Nephron (organoid): Measurements from ENCODE around the gene NPR3.
A peak's percentile ranks its signal among the peaks of the same experiment; 100 is the strongest.

Source experiments
- H3K27ac Mint-ChIP-seq, 3 experiments: 2 replicates each; pipeline ENCODE4 v1.8.0; 2020; ENCODE audit warnings: mixed read lengths in 3 of 3, mild to moderate bottlenecking in 2 of 3, moderate library complexity in 1 of 3
- H3K27me3 Mint-ChIP-seq: 2 replicates; pipeline ENCODE4 v1.8.0; 2021; ENCODE audit warnings: low read depth, mild to moderate bottlenecking, moderate library complexity, mixed read lengths
- H3K36me3 Mint-ChIP-seq: 2 replicates; pipeline ENCODE4 v1.8.0; 2020; ENCODE audit warnings: low read depth, mixed read lengths
- H3K4me1 Mint-ChIP-seq: 2 replicates; pipeline ENCODE4 v1.8.0; 2020; ENCODE audit warnings: mixed read lengths
- H3K4me3 Mint-ChIP-seq, 3 experiments: 2 replicates each; pipeline ENCODE4 v1.8.0; 2020; ENCODE audit warnings: mild to moderate bottlenecking in 3 of 3, mixed read lengths in 3 of 3, moderate library complexity in 2 of 3
- H3K9me3 Mint-ChIP-seq: 2 replicates; pipeline ENCODE4 v1.8.0; 2020; ENCODE audit warnings: mixed read lengths
- TF ChIP-seq, protein P1 (sequence below), 3 experiments: fragments of 200-600 bp; sonication (generic); IDR thresholded peaks; one replicate each; pipeline ENCODE4 v1.5.0; 2021; ENCODE audit warnings: antibody characterized with exemption in 3 of 3; ENCODE audit not compliant: unreplicated experiment in 3 of 3

Gene NPR3

DNA sequence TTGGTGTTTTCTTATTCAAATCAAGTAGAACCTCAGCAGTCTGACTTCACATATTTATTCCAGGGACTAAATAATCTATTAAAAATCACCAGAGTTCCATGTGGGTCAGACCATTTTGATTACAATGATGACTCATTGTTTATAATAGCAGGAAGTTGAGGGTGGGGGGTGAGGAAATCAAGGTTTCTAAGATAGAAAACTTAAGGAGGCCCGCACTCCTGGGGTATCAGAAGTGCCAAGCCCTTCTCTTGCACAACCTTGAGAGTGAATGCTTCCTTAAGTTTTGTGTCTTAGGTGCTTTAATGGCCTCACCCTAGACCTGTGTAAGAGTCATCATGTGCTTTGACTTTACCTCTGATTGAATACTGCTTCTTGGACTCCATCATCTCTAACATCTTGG lies 31.9 kb upstream of the NPR3 start:
- Mint-ChIP-seq H3K27ac (no peak overlapping the region), H3K27me3 (no peaks in the 10 kb centered on the region), H3K4me3 (no peak overlapping the region), H3K4me1 (no peaks in the 10 kb centered on the region), H3K9me3 (peaks cover 20% of the 10 kb centered on the region), H3K36me3 (no peaks in the 10 kb centered on the region)
- TF ChIP-seq, protein P1, sequence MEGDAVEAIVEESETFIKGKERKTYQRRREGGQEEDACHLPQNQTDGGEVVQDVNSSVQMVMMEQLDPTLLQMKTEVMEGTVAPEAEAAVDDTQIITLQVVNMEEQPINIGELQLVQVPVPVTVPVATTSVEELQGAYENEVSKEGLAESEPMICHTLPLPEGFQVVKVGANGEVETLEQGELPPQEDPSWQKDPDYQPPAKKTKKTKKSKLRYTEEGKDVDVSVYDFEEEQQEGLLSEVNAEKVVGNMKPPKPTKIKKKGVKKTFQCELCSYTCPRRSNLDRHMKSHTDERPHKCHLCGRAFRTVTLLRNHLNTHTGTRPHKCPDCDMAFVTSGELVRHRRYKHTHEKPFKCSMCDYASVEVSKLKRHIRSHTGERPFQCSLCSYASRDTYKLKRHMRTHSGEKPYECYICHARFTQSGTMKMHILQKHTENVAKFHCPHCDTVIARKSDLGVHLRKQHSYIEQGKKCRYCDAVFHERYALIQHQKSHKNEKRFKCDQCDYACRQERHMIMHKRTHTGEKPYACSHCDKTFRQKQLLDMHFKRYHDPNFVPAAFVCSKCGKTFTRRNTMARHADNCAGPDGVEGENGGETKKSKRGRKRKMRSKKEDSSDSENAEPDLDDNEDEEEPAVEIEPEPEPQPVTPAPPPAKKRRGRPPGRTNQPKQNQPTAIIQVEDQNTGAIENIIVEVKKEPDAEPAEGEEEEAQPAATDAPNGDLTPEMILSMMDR (IDR thresholded peaks at IDR 0.05; ENCODE audit: unreplicated experiment in 3 of 3) = no peak

DNA sequence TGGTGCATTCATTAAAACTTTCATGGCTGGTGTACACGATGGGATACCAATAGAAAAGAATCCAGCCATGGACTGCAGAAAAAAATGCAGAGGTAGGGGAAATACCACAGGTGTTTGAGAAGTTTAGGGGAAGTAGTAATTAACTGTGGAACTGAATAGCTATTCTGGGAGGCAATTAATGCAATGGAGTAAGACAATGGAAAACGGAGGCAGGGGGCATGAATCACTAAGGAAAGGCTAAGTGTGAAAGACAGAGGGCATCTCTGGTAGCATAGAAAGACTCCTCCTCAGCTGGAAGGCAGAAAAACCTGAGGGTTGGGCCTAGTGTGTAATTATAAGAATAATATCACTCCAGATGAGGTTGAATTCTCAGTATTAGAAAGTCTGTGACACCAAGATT lies 30.9 kb upstream of the NPR3 start:
- Mint-ChIP-seq H3K27me3 (no peaks in the 10 kb centered on the region), H3K4me1 (no peaks in the 10 kb centered on the region), H3K36me3 (no peaks in the 10 kb centered on the region), H3K27ac (no peak overlapping the region), H3K9me3 (peaks cover 20% of the 10 kb centered on the region), H3K4me3 (no peak overlapping the region)
- TF ChIP-seq, protein P1 (IDR thresholded peaks at IDR 0.05; ENCODE audit: unreplicated experiment in 3 of 3) = no peak

DNA sequence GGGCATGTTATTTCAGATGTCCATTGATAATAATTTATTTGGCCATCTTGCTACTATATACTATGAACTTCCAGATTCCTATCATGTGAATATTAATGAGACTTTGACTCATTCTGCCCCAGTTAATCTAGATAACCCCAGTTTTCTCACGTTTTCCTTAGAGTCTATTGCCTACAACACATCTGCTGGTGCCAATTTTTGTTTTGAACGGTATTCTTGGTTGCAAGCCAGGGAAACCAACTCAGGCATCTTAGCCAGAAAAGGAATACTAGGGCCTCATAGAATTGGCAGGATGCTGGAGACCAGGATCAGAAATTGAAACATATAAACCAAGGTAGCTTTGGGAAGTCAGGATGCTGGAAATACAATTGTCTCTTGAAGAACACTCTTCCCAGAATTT lies 28.0 kb upstream of the NPR3 start:
- H3K36me3 Mint-ChIP-seq = no peaks in the 10 kb centered on the region
- H3K27ac Mint-ChIP-seq = no peak overlapping the region
- H3K4me1 Mint-ChIP-seq = peaks cover 18% of the 10 kb centered on the region
- no peak overlapping the region for H3K4me3 Mint-ChIP-seq
- H3K9me3 Mint-ChIP-seq = peaks cover 23% of the 10 kb centered on the region
- peaks cover 7% of the 10 kb centered on the region for H3K27me3 Mint-ChIP-seq
- TF ChIP-seq, protein P1 (IDR thresholded peaks at IDR 0.05; ENCODE audit: unreplicated experiment in 3 of 3) = no peak

DNA sequence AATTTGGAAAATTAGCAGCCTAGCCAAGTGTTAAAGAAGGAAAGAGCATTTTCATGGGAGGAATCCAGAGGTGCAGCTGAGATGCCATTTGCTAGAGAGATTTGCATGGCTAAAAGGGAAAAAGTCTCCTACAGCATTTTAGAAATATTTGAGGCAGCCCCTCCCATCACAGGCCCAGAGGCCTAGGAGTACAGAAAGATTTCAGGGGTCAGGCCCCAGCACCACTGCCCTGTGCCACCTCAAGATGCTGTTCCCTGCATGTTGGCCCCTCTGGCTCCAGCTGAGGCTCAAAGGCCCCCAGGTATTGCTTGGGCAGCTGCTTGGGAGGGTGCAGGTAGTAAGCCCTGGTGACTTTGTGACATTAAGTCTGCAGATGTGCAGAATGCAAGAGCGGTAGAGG lies 26.9 kb upstream of the NPR3 start:
- TF ChIP-seq, protein P1 (IDR thresholded peaks at IDR 0.05; ENCODE audit: unreplicated experiment in 3 of 3) = no peak
- H3K27me3 Mint-ChIP-seq = peaks cover 7% of the 10 kb centered on the region
- peaks cover 23% of the 10 kb centered on the region for H3K9me3 Mint-ChIP-seq
- no peak overlapping the region for H3K27ac Mint-ChIP-seq
- no peaks in the 10 kb centered on the region for H3K36me3 Mint-ChIP-seq
- no peak overlapping the region for H3K4me3 Mint-ChIP-seq
- H3K4me1 Mint-ChIP-seq = peaks cover 18% of the 10 kb centered on the region

DNA sequence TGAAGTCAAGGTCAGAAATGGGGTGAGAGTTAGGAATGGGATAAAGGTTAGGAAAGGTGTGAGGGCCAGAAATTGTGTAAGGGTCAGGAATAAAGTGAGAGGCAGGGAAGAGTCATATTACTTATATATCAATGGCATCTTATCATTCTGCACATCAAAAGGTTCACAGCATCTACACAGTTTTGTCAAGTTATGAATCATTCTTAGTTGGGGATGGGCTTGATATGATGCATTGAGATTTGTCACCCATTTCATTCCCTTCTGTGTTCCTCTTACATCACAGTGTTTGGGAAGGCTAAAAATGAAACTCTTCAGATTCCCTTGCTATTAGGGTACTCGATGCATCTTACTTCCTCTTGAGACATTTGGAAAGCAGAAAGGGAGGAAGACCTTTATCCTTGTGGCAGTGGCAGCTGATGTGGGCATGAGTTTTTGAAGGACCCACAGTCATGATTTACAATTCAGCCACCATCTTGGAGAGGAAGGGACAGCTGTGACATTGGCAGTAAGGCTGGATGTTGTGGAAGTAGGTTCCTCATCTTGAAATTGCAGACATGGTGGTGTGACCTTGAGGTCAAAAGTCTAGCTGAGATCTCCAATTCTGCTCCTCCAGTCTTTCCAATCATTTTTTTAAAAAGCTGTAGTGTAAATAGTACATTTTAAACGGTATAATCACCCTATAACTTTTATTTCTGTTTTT lies 24.2 kb upstream of the NPR3 start:
- Mint-ChIP-seq H3K27ac (peak overlapping the region in 1 of 3 experiments; percentile 83), H3K36me3 (no peaks in the 10 kb centered on the region), H3K4me3 (no peak overlapping the region), H3K27me3 (peaks cover 7% of the 10 kb centered on the region), H3K4me1 (peaks cover 23% of the 10 kb centered on the region), H3K9me3 (peaks cover 23% of the 10 kb centered on the region)
- TF ChIP-seq, protein P1 (IDR thresholded peaks at IDR 0.05; ENCODE audit: unreplicated experiment in 3 of 3) = no peak

DNA sequence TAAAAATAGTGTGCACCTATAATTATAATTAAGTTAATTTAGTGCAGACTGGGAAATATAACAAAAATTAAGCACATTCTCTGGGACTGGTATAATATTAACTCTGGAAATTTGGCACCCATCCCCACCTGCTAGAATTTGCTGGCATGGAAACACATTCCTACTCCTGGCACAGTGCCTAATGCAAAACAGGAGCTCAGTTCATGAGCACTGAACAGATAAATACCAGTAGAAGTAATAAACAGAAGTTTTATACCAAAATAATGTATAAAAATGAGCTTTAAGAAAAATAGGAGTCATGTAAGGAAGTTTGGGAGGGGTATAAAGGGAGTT lies 23.7 kb upstream of the NPR3 start:
- no peak overlapping the region for H3K4me3 Mint-ChIP-seq
- TF ChIP-seq, protein P1 (IDR thresholded peaks at IDR 0.05; ENCODE audit: unreplicated experiment in 3 of 3) = no peak

More for the DNA sequence above, 23.7 kb upstream of the NPR3 start:
- peaks cover 28% of the 10 kb centered on the region for H3K4me1 Mint-ChIP-seq
- H3K27me3 Mint-ChIP-seq = peaks cover 7% of the 10 kb centered on the region
- peak overlapping the region in 2 of 3 experiments; percentile 81 to 83 for H3K27ac Mint-ChIP-seq
- no peaks in the 10 kb centered on the region for H3K36me3 Mint-ChIP-seq
- peaks cover 23% of the 10 kb centered on the region for H3K9me3 Mint-ChIP-seq
